ENCODE results near the gene EGFR.

The EGFR gene

GRCh38 chr7:55173671-55174070, 154.9 kb downstream of the EGFR start:
- no peak for DNase-seq

- DNase-seq: no peak
These were observed 155.6 kb downstream of the EGFR start for GRCh38 chr7:55174456-55174855.

GRCh38 chr7:55174856-55175255, 156.0 kb downstream of the EGFR start:
- DNase-seq: no peak

GRCh38 chr7:55177068-55177530, 158.3 kb downstream of the EGFR start:
- no peak for DNase-seq

GRCh38 chr7:55177589-55178261, 158.9 kb downstream of the EGFR start:
- DNase-seq: peak in 6 of 14 donors; percentile 2 to 19 (median 14)

GRCh38 chr7:55178292-55178862, 159.6 kb downstream of the EGFR start:
- no peak for DNase-seq

GRCh38 chr7:55178863-55179773, 160.3 kb downstream of the EGFR start:
- no peak for DNase-seq

- no peak for DNase-seq
These were observed 161.3 kb downstream of the EGFR start for GRCh38 chr7:55179931-55180682.

GRCh38 chr7:55180963-55181542, 162.2 kb downstream of the EGFR start:
- no peak for DNase-seq

GRCh38 chr7:55181762-55182161, 162.9 kb downstream of the EGFR start:
- DNase-seq: no peak

- no peak for DNase-seq
These were observed 165.1 kb downstream of the EGFR start for GRCh38 chr7:55183897-55184296.

- DNase-seq: no peak
These were observed 166.5 kb downstream of the EGFR start for GRCh38 chr7:55185321-55185802.

- no peak for DNase-seq
These were observed 167.3 kb downstream of the EGFR start for GRCh38 chr7:55185941-55186609.

GRCh38 chr7:55187701-55188491, 169.1 kb downstream of the EGFR start:
- no peak for DNase-seq

- no peak for DNase-seq
These were observed 169.8 kb downstream of the EGFR start for GRCh38 chr7:55188590-55189138.

- DNase-seq: no peak
These were observed 170.4 kb downstream of the EGFR start for GRCh38 chr7:55189146-55189766.

GRCh38 chr7:55189878-55190436, 171.1 kb downstream of the EGFR start:
- no peak for DNase-seq

- DNase-seq: no peak
These were observed 171.8 kb downstream of the EGFR start for GRCh38 chr7:55190511-55191160.
